Activated CD4-positive, CD25-positive, alpha-beta regulatory T cell treated with anti-CD3 and anti-CD28 coated beads, Interleukin-2, amount 50 U/mL, for 16 hours (primary cell): Measurements from ENCODE around the gene SDCBP2.

Experiments used
- DNase-seq: peaks from one replicate; pipeline ENCODE4 v3.0.0-alpha.2; 2020; ENCODE audit warnings: low read depth, low spot score

SDCBP2 gene

DNA sequence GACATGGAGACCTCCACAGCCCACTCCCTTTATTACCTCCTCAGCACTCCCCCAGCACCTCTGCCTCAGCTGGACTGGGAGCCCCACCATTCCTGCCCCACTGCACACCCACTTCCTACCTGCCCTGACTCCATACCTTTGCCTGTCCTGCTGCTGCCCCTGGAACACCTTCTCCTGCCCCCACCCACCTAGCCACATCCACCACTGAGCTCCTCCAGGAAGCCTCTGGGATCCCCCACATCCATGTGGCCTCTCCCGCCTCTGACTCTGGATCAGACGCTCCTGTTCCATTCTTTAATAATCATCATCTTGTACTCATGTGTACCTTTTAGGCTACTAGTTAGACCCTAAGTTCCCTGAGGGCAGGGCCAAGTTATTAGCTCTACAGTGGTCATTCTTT is 2.2 kb upstream of the SDCBP2 start:
- no peak for DNase-seq

DNA sequence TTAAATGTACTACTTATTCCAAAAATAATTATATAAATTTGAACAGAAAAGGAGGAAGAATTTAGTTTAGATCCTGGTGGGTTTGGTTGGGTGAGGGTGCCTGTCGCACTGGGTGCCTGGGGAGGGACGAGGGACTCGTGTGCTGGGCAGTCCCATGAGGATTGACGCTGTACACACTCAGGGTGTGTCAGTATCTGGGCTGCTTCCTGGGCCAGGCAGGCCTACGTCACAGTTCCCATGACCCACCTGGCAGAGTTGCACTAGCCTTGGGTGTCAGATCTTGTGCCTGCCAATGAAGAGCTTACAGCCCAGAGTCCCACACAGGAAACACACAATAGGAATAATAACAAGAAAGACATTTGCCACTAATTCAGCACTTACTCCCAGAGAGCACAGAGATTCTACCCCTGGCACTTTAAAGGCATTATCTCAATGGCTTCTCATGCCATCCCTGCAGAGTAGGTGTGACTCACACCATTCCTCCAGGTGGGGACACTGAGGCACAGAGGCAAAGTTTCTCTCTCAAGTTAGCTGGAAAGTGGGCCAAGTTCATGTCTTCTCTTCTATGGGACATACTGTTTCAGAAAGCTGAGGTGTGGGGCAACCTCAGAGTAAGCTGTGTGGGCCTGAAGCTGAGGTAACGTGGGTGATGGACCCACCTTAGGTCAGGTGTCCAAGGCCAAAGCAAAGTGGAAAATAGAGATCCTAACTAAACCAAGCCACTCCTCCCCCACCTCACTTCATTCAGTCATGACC is 1.3 kb upstream of the SDCBP2 start:
- no peak for DNase-seq

DNA sequence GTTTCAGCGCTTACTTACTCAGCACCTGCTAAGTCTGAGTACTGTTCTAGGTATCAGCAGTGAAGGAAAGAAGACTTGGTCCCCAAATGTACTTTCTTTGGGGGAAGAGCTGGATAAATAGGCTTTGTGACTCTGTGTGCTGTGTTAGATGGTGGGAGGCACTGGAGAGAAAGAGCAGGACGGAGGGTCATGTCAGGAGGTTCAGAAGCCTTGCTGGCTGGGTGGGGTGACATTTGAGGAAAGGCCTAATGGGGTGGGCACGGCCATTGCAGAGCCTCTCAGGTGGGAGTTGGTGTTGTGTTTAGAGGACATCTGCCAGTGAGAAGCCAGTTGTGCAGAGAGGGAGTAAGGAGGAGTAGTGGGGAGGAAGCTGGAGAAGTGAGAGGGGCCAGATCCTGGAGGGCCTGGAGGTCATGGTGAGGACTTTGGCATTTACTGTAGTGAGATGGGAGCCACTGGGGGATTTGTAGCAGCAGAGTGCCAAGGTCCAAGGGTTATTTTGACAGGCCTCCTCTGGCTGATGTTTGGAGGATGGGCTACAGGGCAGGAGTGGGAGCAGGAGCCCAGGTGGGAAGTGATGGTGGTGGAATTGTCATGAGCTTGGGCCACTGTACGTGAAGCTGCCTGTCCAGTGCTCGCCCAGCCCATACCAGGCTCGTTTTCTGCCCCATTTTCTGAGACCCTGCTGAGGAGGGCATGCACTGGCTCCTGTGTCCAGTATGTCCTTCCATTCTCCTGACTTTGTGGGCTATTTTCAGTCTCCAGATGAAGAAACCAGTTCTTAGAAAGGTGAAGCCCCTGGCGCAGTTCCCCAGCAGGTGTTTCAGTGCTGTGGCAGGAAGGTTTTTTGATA is 886 bp downstream of the SDCBP2 start:
- no peak for DNase-seq

DNA sequence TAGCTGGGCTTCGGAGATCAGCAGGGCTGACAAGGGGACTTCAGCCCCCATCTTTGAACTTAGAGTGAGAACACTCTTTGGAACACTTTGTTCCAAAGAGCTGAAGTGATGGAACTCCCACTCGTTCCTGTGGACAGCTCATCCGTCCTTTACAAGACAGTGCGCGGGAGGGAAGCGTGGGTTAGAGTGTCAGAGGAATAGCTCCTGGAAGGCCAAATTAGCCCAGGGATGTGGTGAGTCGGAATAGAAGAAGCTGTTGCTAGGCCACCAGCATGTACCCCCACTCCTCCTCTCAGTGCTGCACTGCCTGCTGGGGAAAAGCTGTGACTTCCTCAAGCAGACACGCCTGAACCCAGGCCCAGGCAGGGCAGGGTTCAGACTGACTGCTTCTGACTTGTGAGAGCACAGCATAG is 1.7 kb downstream of the SDCBP2 start:
- DNase-seq: no peak

DNA sequence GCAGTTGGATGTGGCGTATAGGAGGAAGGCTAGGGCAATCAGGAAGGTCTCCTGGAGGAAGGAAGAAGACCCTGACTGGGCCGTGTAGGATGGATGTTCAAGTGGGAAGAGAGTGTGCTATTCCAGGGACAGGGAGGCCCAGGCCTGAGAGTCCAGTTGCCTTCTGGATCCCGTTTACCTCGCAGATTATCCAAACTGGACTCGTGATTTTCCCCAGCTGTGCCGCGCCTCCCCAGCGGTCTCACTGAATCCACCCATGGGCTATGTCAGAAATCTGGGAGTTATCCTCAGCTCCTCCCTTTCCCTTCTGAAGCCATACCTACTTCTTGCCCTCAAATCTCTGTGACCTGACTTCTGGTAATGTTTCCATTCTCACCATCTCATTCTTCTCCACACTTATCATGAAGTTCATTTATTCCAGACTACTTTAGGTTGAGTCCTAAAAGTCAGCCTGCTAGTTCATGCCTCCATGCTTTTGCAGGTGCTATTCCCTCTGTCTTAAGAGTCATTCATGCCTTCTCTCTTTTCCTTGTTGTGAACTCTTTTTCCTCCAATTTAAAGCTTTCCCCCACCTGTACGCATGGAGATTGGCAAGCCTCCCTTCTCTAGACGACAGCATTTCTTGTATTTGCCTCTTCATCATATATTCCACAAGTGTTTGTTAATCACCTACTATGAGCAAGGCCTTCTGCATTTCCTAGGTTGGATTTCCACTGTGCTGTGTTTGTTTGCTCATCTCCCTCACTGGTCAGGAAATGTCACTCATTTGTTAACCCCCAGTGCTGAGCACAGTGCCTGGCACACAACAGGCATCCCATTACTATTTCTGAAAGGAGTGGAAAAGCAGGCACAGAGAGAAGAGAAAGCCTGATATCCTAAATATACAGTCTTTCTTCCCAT is 2.7 kb downstream of the SDCBP2 start:
- DNase-seq: no peak

DNA sequence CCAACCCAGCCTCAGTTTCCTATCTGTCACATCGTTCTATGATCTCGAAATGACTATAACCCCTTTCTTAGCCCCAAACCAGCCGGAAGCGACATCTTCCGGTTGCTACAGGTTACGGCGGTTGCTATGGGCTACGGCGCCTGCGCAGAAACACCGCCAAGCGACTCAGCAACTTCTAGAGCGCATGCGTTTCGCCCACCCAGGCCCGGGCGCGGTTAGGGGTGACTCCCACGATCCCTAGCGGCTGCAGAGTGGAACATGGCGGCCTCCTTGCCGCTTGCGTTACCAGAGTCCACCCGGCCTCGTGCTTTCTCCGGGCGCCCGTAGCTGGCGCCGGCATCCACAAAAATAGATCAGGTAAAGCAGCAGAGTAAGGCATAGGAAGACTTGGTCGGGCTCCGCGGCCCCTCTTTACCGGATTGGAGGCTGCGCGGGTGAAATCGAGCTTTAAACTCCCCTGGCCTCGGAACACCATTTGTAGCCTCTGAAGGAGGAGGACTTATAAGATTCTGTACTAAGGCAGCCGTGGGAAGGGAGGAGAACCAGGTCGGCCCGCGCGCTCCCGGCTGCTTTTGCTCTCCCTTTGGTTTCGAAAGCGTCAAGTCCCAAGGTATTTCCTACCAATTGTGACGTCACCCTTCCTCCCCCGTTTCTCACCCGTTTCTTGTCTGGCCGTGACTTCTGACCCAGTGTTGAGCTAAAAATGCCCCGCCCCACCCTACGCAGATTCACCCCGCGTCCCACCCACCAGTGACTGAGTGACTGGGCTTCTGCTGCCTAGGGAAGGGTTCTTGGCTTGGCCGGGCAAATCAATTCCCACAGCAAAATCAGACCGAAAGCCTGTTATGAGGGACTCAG is 3.5 kb downstream of the SDCBP2 start:
- DNase-seq: peak; percentile 99

DNA sequence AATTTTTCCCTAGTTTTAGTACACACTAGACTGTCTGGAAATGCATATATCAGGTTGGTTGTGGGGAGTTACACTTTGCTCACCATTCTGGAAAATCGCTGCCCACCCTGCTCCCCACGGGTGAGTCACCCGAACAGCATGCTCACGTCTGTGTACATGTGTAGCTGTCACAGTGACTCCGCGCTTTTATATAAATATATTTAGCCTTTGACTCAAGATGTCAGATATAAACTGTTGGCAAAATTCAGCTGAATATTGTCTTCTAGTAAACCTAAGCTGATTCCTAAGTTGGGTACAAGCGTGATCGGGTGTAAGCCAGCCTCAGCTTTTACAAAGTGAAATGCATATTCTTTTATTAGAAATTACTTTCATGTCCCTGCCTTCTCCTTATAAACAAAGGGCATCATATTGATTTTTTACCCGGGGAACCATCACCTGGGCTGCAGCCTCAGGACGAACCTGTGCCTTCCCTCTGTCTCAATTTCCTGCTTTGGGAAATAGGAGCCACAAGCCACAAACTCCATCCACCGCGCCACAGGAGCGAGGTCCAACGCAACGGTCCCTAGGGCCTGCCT is 4.3 kb downstream of the SDCBP2 start:
- DNase-seq: no peak

DNA sequence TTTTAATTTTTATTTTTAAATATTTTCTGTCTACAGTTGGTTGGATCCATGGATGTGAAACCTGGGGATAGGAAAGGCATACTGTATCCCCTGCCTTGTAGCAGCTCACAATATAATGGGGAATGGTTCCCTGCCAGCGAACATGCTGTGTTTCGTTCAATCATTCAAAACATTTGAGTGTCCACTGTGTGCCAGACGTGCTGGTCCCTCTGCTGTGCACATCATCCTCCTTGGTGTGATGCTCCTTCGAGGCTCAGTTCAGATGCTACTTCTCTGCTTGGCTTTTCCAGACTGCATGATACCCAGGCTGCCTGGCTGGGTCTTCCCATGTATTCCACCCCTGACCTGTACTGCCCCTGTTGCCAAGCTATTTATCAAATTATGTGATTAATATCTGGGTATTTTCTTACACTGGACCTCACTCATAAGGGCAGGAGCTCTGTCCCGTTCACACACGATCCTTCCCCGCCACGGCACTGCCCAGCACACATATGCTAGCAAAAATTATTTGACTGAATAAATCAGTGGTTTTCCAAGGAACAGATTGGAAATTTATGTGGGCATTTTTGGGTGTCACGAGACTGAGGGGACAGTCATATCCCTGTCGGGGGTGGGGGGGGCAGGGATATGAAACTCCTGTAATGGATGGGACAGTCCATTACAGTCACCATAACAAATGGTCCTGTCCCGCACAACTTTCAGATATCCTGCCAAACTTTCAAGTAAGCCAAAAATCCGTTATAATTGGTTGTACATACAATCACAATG is 4.9 kb downstream of the SDCBP2 start:
- DNase-seq: no peak

DNA sequence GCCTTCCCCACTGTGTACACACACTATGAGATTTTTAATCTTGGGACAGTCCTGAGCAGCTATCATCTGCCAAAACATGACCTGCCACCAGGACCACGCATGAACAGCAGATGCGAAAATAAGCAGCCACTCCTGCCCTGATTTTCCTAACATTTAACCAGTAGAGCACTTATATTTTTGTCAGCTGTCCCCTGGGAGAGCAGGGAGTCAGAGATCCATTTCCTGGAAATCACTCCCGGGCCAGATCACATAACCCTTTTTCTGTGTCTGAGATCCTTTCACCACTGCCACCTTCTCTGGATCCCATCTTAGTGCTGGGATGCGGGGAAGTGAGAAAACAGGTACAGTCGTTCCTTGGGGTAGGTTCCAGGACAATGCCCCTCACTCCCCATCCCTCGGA is 5.7 kb downstream of the SDCBP2 start:
- no peak for DNase-seq

DNA sequence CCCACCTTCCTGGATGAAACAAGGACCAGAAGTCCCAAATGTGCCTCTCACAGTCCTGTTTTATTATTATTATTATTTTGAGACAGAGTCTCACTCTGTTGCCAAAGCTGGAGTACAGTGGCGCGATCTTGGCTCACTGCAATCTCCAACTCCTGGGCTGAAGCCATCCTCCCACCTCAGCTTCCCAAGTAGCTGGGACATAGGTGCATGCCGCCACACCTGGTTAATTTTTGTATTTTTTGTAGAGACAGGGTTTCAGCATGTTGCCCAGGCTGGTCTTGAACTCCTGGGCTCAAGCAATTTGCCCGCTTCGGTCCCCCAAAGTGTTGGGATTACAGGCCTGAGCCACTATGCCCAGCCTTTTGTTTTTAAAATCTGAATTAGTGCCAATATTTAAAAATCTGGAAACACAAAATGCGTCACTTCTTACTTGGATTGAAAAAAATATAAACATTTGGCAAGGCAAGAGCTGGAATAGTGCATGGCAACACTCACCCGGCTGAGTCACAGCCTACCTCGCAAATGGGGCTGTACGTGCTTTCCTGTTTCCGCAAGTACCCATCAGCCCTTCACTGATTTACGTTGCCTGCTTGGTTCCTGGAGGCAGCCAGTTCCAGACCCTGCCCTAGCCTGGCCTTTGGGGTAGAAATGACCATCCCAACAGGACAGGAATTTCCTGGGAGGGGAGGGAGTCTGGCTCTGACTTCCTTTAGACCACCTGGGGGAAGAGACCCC is 6.3 kb downstream of the SDCBP2 start:
- no peak for DNase-seq

DNA sequence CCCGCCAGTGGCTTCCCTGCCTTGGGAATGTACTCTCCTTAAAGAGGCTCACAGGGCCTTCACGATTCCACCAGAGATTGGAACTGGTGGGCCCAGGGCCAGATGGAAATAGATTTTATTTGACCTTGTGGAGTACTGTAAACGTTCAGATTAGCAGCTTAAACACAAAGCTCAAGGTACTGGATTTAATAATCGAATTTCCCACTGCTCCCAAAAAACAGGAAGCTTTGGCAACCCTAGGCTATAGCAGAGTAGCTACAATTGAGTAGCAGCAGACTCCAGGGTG is 7.3 kb downstream of the SDCBP2 start:
- DNase-seq: no peak

DNA sequence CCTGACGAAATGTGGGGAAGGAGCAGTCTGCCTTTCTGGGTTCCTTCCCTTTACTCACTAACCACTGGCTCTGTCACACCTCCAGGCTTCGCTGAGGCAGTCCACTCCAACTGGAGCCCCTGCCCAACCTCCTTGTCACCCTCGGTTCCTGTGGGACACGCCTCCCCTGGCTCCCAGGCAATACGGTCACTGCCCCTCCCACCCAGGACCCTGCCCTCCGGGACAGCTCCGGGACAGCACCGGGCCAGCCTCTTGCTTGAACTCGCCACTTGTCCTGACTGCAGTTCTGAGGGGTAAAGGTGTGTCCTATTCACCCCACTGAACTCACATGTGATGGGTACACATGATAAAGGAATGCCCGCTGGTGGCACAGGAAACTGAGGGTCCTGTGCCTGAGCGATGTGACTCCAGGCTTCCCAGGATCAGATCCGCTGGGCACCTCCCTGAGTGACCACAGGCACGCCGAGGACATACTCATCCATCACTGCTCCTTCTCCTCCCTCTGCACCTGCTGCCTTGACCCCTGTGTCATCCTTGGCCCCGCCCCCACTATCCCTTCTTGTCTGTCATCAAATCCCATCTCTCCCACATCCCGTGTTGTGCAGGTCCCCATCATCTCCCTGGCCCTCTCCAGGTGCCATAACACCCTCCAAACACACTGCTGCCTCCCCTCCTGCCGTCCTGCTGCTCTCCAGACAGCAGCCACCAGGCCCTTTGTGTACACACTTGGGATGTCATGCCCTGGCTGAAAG is 7.9 kb downstream of the SDCBP2 start:
- DNase-seq: no peak

DNA sequence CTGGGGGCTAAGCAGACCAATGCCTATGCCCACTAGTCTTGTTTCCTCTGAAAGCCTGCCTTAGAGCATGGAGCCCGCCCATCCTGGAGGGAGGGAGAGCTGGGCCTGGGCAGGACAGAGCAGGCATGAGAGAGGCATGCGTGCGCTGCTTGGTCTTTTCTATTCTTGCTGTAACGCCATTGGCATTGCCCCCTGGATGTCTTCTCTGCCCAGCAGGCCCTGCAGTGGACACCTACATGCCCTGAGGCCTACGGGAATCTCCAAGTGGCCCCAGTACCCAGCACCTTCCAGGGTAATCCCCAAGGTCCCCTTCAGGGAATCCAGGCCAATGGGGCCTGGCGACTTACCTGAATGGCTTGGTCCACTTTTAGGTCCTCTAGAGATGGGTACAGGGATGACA is 8.9 kb downstream of the SDCBP2 start:
- no peak for DNase-seq

DNA sequence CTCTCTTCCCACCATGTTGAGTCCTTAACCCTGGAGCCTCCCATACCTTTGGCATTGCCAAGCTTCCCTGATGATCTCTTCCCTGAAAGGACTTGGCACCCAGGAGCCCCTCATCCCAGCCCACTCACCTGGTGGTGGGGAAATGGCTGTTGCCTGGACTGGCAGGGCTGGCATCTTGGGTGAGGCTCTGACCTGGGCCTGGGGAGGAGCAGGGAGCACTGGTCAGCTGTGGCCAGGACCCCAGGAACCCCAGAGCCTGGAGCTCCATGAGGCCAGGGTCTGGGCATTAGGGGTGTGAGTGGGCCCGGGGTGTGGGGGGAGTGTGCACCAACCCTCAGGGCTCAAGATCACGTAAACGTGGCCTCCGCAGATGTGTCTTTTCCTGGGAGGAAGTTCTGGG is 9.5 kb downstream of the SDCBP2 start:
- no peak for DNase-seq

DNA sequence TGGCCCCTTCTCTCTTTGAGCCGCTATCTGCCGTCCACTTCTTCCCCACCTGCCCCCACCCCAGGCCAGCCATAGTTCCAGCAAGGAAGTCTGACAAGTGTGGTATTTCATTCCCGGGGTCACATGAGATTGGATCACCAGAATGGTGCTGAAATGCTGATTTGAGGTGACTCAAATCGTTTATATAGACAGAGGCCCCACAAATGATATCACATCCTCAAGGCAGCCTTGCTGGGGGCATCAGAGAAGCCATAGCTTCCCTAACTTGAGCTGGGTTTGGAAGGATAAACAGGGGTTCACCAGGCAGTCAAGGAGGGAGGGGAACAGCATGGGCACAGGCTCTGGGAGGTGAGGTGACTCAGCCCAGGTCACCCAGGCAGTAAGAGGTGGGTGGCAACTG is 9.9 kb downstream of the SDCBP2 start:
- DNase-seq: no peak

DNA sequence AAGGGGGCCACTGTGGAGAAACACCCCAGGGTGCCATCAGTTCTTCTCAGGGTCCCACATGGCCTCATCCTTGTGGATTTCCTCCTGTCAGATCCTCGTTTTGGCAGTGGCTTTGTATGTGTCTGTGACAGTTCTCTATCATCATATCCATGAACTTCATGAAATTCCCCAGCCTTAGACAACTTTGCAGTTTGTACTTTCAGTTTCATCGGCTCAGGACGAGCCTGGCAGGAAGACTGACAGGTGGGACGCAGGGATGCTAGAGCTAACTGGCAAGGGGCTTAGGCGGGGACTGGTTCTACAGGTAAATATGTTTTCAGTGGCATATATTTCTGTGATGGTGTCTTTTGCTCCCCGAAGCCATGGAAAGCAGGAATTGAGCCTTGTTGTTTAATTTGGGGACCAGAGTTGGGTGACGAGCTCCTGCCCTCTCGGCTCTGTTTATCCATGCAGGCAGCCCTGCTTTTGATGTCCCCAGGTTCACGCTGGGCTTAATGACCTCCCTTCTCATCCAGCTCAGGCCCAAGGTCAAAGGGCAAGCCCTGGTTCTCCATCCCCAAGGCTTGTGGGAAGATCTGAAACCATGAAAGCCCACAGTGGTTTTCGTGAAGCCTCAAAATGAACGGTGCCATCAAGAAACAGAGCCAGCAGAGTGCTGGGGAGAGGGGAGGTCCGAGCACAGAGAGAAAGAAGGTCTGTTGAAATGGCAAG is 11.2 kb downstream of the SDCBP2 start:
- no peak for DNase-seq

DNA sequence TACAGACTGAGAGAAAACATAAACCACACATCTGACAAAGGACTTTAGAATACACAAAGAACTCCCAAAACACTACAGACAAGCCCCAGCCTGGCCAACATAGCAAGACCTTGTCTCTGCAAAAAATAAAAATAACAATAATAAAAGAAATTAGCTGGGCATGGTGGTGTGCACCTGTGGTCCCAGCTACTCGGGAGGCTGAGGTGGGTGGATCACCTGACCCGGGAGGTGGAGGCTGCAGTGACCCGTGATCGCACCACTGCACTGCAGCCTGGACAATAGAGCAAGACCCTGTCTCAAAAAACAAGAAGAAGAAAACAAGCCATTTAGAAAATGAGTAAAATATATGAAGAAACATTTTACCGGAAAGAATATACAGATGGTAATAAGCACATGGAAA is 13.1 kb downstream of the SDCBP2 start:
- no peak for DNase-seq
